ENCODE data around the gene ZNF213.

Gene ZNF213

DNA sequence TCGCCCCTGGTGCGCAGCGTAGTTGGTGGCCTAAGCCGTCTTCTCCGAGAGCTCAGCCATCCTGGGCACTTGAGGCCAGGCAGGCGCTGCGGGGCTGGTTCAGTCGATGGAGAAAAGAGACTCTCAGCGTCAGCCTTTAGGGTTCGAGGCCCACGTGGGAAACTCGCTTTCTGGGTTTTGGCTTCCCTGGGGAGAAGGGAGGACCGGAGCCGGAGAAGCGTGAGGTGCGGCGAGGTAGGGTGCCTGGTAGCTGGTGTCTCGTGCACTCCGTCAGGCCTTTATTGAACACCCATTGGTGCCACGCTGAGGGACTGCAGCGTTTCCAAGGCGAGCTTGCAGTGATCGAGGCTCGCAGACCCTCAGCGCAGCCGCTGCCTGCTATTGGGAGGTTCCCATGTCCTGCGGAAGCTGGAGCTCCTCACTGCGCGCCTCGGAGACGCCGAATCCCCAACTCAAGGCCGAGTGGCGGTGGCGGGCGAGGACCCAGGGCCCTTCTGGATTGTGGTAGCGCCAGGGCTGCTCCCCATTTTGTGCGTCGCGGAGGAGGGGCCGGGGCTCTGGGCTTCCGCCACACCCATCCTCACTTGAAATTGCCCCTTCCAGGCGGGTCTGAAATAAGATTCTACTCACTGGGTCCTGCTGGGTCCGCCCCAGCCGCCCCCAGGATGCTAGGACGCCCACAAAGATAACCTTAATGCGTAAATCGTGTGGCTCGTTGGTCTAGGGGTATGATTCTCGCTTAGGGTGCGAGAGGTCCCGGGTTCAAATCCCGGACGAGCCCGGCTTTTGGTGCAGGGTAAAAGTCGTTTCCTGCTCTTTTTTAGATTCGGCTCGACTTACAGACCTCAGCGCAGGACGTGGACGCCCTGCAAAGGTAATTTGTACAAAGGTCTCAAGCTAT is 54.3 kb downstream of the ZNF213 start:
- DNase-seq (ENCODE audit: low spot score in 2 of 2) (peak in 1 of 2 donors; percentile 47), ATAC-seq (ENCODE audit: low read depth) (no peak)
- peaks cover 2% of the 10 kb centered on the region for H3K9me3 Mint-ChIP-seq
- peaks cover 37% of the 10 kb centered on the region for H3K27me3 Mint-ChIP-seq
- peak overlapping the region; percentile 88 for H3K27ac Mint-ChIP-seq
- peaks cover under 1% of the 10 kb centered on the region for H3K36me3 Mint-ChIP-seq
- peaks cover 2% of the 10 kb centered on the region for H3K4me1 Mint-ChIP-seq
- H3K4me3 Mint-ChIP-seq: peak overlapping the region; percentile 14

GRCh38 chr16:3189869-3190268 is 55.0 kb downstream of the ZNF213 start:
- Mint-ChIP-seq H3K9me3 (peaks cover 2% of the 10 kb centered on the region), H3K4me1 (peaks cover 2% of the 10 kb centered on the region), H3K27me3 (peaks cover 38% of the 10 kb centered on the region), H3K36me3 (no peaks in the 10 kb centered on the region), H3K4me3 (no peak overlapping the region), H3K27ac (peak overlapping the region; percentile 88)
- ATAC-seq (ENCODE audit: low read depth): no peak
- no peak for DNase-seq (ENCODE audit: low spot score in 2 of 2)

- Mint-ChIP-seq H3K4me1 (peaks cover 2% of the 10 kb centered on the region), H3K9me3 (peaks cover 2% of the 10 kb centered on the region), H3K4me3 (no peak overlapping the region), H3K27ac (no peak overlapping the region), H3K36me3 (no peaks in the 10 kb centered on the region), H3K27me3 (peaks cover 35% of the 10 kb centered on the region)
- DNase-seq (ENCODE audit: low spot score in 2 of 2): no peak
- ATAC-seq (ENCODE audit: low read depth): no peak
Measured at GRCh38 chr16:3190949-3191353, 56.1 kb downstream of the ZNF213 start.
